Activated T-helper 2 cell treated with anti-CD3 and anti-CD28 coated beads, Interferon-gamma antibody, Interleukin-2, Interleukin-4, amounts not matched to agents 10 μg/mL and 5 μg/mL and 100 μg/mL, durations not matched to agents 14 hours and 24 hours and 36 hours (primary cell): ENCODE measurements around the gene CYTH4. TPM values are rescaled to one million over a fixed set of nuclear protein-coding genes. Genes with fewer than 3 reads are reported as not detected.

Experiments used
- total RNA-seq: library from RNA; stranded (reverse); gene quantifications from 2 replicates; pipeline ENCODE4 v1.2.3, GENCODE V29; 2022

The CYTH4 gene
- total RNA-seq, 1 donor from 2014 or later, result 49.8 TPM

Other genes with a start within 250 kb of the CYTH4 start
- gene KCTD17, start 230.8 kb upstream of the CYTH4 start, total RNA-seq, result 70.4 and 81.9 TPM in 2 replicates
- 9.2 and 10.2 TPM in 2 replicates for gene TMPRSS6, start 172.8 kb upstream of the CYTH4 start, total RNA-seq
- 404 and 410 TPM in 2 replicates for gene IL2RB, start 132.6 kb upstream of the CYTH4 start, total RNA-seq
- gene C1QTNF6, start 94.3 kb upstream of the CYTH4 start, total RNA-seq, result 7.5 and 7.7 TPM in 2 replicates
- 0.64 and 0.75 TPM in 2 replicates for gene SSTR3, start 70.0 kb upstream of the CYTH4 start, total RNA-seq
- 499 and 506 TPM in 2 replicates for gene RAC2, start 38.2 kb upstream of the CYTH4 start, total RNA-seq
- 0.11 TPM in 2 replicates for gene ELFN2, start 145.0 kb downstream of the CYTH4 start, total RNA-seq
- gene MFNG, start 203.9 kb downstream of the CYTH4 start, total RNA-seq, result 166 and 168 TPM in 2 replicates
- 0.09 TPM in 1 of 2 replicates, not detected in the other for gene CARD10, start 236.9 kb downstream of the CYTH4 start, total RNA-seq